Liver (tissue), 3 donors: ENCODE data around the gene NDUFB2.
A peak's percentile ranks its signal among the peaks of the same experiment; 100 is the strongest.

Experiments
- RAD21 ChIP-seq, 2 donors: IDR thresholded peaks; 2 replicates each; pipeline ENCODE4 v1.6.1; 2016; ENCODE audit warnings: antibody characterized with exemption in 2 of 2, mild to moderate bottlenecking in 2 of 2
- TF ChIP-seq, protein P1 (sequence below): fragments of 150-350 bp; IDR thresholded peaks from 2 replicates; pipeline ENCODE4 v1.5.1; 2017; ENCODE audit warnings: improper control_type of control experiment, low read depth, low read length; ENCODE audit not compliant: missing input control
- donor health status: healthy.
- donor health status: healthy.

DNA sequence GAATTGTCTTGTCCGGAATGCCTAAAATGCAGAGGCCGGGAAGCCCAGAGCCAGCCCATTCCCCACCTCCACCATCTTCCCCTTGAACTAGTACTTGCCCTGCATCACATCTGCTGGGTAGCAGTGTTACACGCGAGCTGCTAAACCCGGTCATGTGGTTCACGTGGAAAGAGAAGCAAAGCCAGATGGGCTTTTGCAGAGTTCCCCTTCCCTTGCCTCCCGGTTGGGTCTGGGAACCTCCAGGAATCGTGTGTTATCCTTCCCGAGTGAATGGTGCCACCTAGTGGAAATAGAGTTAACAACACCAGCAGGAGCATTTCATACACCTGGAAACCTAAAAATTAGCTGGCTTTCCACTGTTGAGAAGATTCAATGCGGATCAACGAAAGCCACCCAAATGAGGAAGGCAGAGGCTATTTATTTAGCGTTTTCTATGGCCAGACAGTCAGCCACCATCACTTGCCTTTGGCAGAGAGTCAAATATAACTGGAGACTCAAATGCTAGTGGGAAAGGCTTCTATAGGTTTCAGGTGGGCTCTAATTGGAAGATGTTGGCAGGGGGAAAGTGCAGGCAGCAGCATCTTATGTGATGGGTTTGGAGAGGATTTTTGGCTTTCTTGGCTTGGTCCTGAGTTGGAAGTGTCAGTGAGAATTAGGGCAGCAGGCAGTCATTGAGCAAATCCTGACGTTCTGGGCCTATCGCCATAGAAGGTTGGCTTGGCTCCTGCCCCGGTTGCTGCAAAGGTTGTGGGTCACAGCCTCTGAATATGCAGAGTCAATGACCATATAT, 43.0 kb upstream of the NDUFB2 start:
- TF ChIP-seq, protein P1, sequence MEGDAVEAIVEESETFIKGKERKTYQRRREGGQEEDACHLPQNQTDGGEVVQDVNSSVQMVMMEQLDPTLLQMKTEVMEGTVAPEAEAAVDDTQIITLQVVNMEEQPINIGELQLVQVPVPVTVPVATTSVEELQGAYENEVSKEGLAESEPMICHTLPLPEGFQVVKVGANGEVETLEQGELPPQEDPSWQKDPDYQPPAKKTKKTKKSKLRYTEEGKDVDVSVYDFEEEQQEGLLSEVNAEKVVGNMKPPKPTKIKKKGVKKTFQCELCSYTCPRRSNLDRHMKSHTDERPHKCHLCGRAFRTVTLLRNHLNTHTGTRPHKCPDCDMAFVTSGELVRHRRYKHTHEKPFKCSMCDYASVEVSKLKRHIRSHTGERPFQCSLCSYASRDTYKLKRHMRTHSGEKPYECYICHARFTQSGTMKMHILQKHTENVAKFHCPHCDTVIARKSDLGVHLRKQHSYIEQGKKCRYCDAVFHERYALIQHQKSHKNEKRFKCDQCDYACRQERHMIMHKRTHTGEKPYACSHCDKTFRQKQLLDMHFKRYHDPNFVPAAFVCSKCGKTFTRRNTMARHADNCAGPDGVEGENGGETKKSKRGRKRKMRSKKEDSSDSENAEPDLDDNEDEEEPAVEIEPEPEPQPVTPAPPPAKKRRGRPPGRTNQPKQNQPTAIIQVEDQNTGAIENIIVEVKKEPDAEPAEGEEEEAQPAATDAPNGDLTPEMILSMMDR, result peak; percentile 96
- peak; percentile 99 for TF ChIP-seq RAD21 (IDR thresholded peaks at IDR 0.05)
